T-helper 17 cell (primary cell): ENCODE data around the gene MC1R. TPM values are rescaled to one million over a fixed set of nuclear protein-coding genes. Genes with fewer than 3 reads are reported as not detected.
A peak's percentile ranks its signal among the peaks of the same experiment; 100 is the strongest.

Experiments used
- ATAC-seq: fragments of 150-1000 bp; cut with Tn5 transposase; 2 replicates; pipeline ENCODE4 v1.10.0; 2021; ENCODE audit warnings: mild to moderate bottlenecking, moderate library complexity
- DNase-seq, 3 donors: peaks; one replicate each; pipeline versions ENCODE4 v3.0.0 to v3.0.0-alpha.2; 2020 to 2021
- H3K9me3 ChIP-seq: one replicate; pipeline ENCODE4 v1.7.0; 2013; ENCODE audit warnings: low read length, mild to moderate bottlenecking; ENCODE audit not compliant: control insufficient read depth, poor library complexity, severe bottlenecking
- H3K27ac Mint-ChIP-seq: one replicate; pipeline ENCODE4 v1.8.0; 2022; ENCODE audit warnings: mild to moderate bottlenecking, moderate library complexity, mixed read lengths
- H3K27me3 Mint-ChIP-seq: one replicate; pipeline ENCODE4 v1.8.0; 2022; ENCODE audit warnings: mixed read lengths
- H3K36me3 Mint-ChIP-seq: one replicate; pipeline ENCODE4 v1.8.0; 2022; ENCODE audit warnings: low read depth, mixed read lengths
- H3K4me1 Mint-ChIP-seq: one replicate; pipeline ENCODE4 v1.8.0; 2022; ENCODE audit warnings: mild to moderate bottlenecking, mixed read lengths
- H3K4me3 Mint-ChIP-seq: one replicate; pipeline ENCODE4 v1.8.0; 2022; ENCODE audit warnings: mild to moderate bottlenecking, moderate library complexity, mixed read lengths
- total RNA-seq, 4 donors: library from RNA in 2 of 4; stranded (reverse) in 2 of 4; gene quantifications; one replicate each; pipeline ENCODE4 v1.2.3 and lab custom pipeline; 2022 to 2026

Gene MC1R
- total RNA-seq, 2 donors from 2014 or later, result 10.1 to 13.8 TPM

- H3K27ac Mint-ChIP-seq, result no peak overlapping the region
- ATAC-seq (no peak), DNase-seq (no peak)
- H3K27me3 Mint-ChIP-seq, result no peaks in the 10 kb centered on the region
- no peak overlapping the region for H3K4me3 Mint-ChIP-seq
- H3K9me3 ChIP-seq, result no peaks in the 10 kb centered on the region
- H3K36me3 Mint-ChIP-seq, result peaks cover 7% of the 10 kb centered on the region
- peaks cover 17% of the 10 kb centered on the region for H3K4me1 Mint-ChIP-seq
Observed at GRCh38 chr16:89887243-89887642, 31.4 kb upstream of the MC1R start.

GRCh38 chr16:89890200-89890599, 28.5 kb upstream of the MC1R start:
- H3K27me3 Mint-ChIP-seq, result no peaks in the 10 kb centered on the region
- no peaks in the 10 kb centered on the region for H3K9me3 ChIP-seq
- H3K4me1 Mint-ChIP-seq, result peaks cover 7% of the 10 kb centered on the region
- H3K36me3 Mint-ChIP-seq, result peaks cover 1% of the 10 kb centered on the region
- no peak overlapping the region for H3K4me3 Mint-ChIP-seq
- peak overlapping the region; percentile 24 for H3K27ac Mint-ChIP-seq
- DNase-seq, result no peak
- ATAC-seq, result no peak

DNA sequence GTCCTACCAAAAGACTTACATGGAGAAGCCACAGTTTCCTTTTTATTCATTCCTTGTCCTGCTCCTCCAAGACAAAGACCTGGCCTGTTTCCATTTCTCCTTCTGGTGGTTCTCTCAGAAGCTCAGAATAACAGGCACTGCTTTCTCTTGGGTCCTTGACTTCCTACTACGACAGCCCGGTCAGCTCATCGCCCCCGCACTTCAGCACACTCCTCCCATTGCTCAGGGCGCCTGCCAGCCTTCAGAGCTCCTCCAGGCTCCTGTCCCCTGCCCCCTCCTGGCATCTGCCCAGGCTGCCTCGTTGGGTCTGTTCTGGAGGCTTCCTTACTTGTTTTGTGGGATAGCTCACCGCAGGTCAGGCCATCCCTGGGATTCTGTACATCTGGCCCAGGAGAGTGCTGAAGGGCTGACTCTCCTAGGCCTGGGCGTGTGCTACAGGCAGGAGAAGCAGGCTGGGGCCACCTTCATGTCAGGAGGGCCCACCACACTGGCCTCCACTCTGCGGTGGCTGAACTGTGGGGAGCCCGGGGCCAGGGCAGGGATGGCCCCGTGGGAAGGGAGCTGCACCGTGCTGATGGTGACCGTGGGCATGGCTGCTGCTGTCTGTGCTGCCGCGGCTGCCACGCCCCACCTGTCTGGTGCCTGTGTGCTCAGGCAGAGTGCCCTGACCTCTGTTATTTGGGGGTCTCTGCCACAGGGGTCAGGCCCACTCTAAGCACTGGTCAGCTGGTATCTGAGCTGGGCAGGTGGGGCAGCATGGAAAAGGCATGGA, 27.6 kb upstream of the MC1R start:
- Mint-ChIP-seq H3K4me1 (peaks cover 4% of the 10 kb centered on the region), H3K27me3 (no peaks in the 10 kb centered on the region), H3K4me3 (no peak overlapping the region), H3K36me3 (no peaks in the 10 kb centered on the region), H3K27ac (no peak overlapping the region)
- H3K9me3 ChIP-seq, result no peaks in the 10 kb centered on the region
- ATAC-seq (no peak), DNase-seq (no peak)

DNA sequence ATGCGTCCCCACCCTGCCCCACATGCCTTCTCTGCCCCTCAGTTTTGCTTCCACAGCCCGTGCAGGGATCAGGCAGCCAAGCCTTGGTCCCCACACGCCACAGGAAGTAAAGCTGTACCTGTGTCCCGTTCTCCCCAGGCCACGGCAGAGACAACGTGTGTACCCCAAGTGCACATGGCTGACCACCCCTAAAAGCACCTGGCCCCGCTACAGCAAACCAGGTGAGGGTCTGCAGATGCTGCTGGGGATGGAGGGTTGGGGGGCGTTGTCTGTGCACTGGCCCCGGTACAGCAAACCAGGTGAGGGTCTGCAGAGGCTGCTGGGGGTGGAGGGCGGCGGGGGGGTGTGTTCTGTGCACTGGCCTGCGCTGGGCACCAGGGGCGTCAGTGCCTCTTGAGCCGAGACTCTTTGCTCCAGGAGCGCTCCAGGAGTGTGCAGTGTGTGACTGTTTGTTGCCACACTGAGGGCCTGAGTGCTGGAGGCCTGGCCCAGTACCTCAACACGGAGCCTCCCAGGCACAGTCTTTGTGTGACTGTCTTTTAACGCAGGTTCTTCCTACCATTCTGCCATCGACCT, 26.5 kb upstream of the MC1R start:
- H3K36me3 Mint-ChIP-seq, result no peaks in the 10 kb centered on the region
- ATAC-seq, result no peak

GRCh38 chr16:89892635-89893034, 26.0 kb upstream of the MC1R start:
- H3K36me3 Mint-ChIP-seq, result no peaks in the 10 kb centered on the region
- no peak for DNase-seq
- peaks cover 4% of the 10 kb centered on the region for H3K4me1 Mint-ChIP-seq
- peak overlapping the region; percentile 34 for H3K27ac Mint-ChIP-seq
- no peak for ATAC-seq
- no peak overlapping the region for H3K4me3 Mint-ChIP-seq
- H3K9me3 ChIP-seq, result no peaks in the 10 kb centered on the region
- H3K27me3 Mint-ChIP-seq, result no peaks in the 10 kb centered on the region

More for the DNA sequence above, 26.5 kb upstream of the MC1R start:
- Mint-ChIP-seq H3K4me3 (no peak overlapping the region), H3K4me1 (peaks cover 4% of the 10 kb centered on the region), H3K27ac (peak overlapping the region; percentile 34), H3K27me3 (no peaks in the 10 kb centered on the region)
- no peak for DNase-seq
- no peaks in the 10 kb centered on the region for H3K9me3 ChIP-seq

DNA sequence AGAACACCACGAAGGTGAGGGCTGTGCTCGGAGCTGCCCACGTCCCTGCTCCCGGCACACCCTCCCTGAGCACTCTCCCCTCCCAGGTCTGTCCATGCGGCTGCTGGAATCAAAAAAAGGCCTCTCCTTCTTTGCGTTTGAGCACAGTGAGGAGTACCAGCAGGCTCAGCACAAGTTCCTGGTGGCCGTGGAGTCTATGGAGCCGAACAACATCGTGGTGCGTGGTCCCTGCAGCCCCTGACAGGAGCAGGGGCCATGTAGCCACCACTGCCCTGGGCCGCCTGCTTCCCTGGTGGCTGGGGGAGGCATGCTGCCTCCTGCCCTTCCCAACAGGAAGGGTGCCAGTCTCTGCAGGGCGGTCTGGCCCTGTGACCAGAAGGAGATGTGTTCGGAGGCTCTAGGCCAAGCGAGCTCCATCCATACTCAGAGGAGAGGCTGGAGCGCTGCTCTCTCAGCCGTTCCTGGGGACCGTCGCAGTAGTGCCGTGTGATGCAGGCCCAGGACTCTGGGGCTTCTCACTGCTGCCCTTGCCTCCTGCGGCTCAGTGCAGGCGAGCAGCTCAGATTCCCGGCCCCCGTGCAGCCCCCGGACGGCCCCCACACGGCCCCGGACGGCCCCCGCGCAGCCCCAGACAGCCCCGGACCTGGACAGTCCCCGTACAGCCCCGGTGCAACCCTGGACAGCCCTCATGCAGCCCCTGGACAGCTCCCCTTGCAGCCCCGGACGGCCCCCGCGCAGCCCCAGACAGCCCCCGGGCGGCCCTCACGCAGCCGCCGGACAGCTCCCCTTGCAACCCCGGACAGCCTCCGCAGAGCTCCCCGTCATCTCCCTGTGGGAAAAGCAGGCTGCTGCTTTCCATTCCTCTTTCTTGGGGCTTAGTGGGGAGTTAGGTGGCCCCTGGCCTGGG, 24.8 kb upstream of the MC1R start:
- peak overlapping the region; percentile 52 for H3K4me3 Mint-ChIP-seq
- DNase-seq (no peak), ATAC-seq (peak; percentile 17)
- no peaks in the 10 kb centered on the region for H3K9me3 ChIP-seq
- no peaks in the 10 kb centered on the region for H3K27me3 Mint-ChIP-seq
- H3K4me1 Mint-ChIP-seq, result peaks cover 7% of the 10 kb centered on the region
- peaks cover 2% of the 10 kb centered on the region for H3K36me3 Mint-ChIP-seq
- no peak overlapping the region for H3K27ac Mint-ChIP-seq

DNA sequence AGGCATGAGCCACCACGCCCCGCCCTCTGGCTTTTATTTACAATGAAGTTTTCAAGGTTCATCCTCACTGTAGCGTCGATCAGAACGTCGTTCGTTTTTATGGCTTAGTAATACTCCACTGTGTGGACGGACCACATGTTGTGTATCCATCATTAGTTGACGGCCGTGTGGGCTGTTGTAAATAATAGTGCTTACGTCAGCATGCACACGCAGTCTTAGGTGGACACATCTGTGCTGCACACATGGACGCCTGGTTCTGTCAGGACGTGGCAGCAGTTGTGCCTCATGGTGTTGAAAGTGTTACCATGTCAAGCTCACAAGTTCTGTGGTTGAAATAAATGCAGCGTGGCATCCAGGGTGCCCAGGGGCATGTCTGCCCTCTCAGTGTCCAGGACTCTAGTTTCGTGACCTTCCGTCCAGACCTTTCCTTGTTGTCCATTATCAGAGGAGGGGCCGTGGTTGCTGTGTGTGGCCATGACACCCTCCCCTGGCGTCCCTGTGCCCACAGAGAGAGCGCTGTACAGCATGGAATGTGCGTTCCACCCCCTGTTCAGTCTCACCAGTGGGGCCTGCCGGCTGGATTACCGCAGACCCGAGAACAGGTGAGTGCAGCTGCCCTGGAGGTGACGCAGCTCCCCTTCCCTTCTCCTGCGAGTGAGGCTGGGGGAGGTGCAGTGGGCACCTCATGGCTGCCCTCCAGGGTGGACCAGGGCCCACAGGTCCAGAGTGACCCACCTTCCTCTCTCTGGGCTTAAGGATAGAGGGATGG, 23.0 kb upstream of the MC1R start:
- no peak overlapping the region for H3K27ac Mint-ChIP-seq
- no peaks in the 10 kb centered on the region for H3K9me3 ChIP-seq
- H3K4me3 Mint-ChIP-seq, result no peak overlapping the region
- H3K4me1 Mint-ChIP-seq, result peaks cover 11% of the 10 kb centered on the region
- ATAC-seq, result no peak
- no peak for DNase-seq
- H3K27me3 Mint-ChIP-seq, result no peaks in the 10 kb centered on the region
- peaks cover 4% of the 10 kb centered on the region for H3K36me3 Mint-ChIP-seq

- H3K27ac Mint-ChIP-seq, result peak overlapping the region; percentile 34
- H3K36me3 Mint-ChIP-seq, result peaks cover 4% of the 10 kb centered on the region
- H3K4me3 Mint-ChIP-seq, result no peak overlapping the region
- DNase-seq, result no peak
- H3K9me3 ChIP-seq, result no peaks in the 10 kb centered on the region
- ATAC-seq, result no peak
- no peaks in the 10 kb centered on the region for H3K27me3 Mint-ChIP-seq
- peaks cover 8% of the 10 kb centered on the region for H3K4me1 Mint-ChIP-seq
Observed at GRCh38 chr16:89897204-89897603, 21.5 kb upstream of the MC1R start.

GRCh38 chr16:89898201-89898967, 20.3 kb upstream of the MC1R start:
- Mint-ChIP-seq H3K27me3 (no peaks in the 10 kb centered on the region), H3K4me1 (peaks cover 8% of the 10 kb centered on the region), H3K27ac (peak overlapping the region; percentile 34), H3K36me3 (peaks cover 4% of the 10 kb centered on the region), H3K4me3 (peak overlapping the region; percentile 3)
- no peak for ATAC-seq
- H3K9me3 ChIP-seq, result no peaks in the 10 kb centered on the region
- DNase-seq, result no peak

DNA sequence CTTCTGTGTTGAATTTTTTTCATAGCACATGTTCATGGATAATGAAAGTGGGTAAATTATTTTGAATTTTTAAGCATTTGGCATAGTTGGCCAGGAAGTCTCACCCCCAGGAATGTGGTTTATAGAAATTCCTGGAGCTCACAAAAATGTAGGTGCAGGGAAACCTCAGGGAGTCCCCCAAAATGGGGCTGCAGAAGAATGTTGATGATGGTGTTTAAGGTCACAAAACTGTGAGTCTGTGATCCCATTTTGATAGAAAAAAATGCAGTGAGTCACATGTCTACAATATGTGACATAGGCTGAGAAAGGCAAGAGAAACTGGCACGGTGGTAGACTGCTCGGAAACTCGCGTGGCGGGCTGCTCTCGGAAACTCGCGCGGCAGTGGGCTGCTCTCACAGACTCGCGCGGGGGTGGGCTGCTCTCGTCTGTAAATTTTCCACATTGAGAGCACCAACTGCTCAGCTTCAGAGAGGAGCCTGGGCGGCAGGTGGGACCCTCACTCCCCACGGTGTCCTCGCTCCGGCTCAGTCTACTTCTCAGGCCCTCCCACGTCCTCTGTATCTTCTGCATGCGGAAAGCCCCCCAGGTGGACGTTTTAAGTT, 18.7 kb upstream of the MC1R start:
- peaks cover 7% of the 10 kb centered on the region for H3K4me1 Mint-ChIP-seq
- DNase-seq (no peak), ATAC-seq (no peak)
- peaks cover 4% of the 10 kb centered on the region for H3K36me3 Mint-ChIP-seq
- no peaks in the 10 kb centered on the region for H3K9me3 ChIP-seq
- H3K27me3 Mint-ChIP-seq, result no peaks in the 10 kb centered on the region
- no peak overlapping the region for H3K4me3 Mint-ChIP-seq
- peak overlapping the region; percentile 8 for H3K27ac Mint-ChIP-seq

DNA sequence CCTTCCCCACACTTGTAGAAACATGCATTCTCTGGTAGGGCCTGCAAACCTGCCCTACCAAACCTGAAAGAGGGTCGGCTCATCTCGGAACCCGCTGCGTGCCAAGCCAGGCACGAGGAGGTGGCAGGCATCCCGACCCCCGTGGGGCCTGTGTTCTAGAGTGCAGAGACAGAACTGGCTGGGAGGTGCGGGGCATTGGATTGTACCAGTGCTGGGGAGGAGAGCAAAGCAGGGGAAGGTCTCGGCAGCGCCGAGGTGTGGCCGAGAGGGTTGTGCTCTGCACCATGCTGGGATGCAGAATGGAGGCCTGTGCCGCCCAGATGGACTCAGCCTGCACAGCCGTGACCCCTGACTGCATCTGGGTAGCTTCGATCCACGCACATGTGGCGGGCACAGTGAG, 17.8 kb upstream of the MC1R start:
- peaks cover 4% of the 10 kb centered on the region for H3K36me3 Mint-ChIP-seq
- H3K9me3 ChIP-seq, result no peaks in the 10 kb centered on the region
- DNase-seq (no peak), ATAC-seq (no peak)
- no peak overlapping the region for H3K27ac Mint-ChIP-seq
- no peak overlapping the region for H3K4me3 Mint-ChIP-seq
- H3K4me1 Mint-ChIP-seq, result peaks cover 6% of the 10 kb centered on the region
- no peaks in the 10 kb centered on the region for H3K27me3 Mint-ChIP-seq

- H3K4me3 Mint-ChIP-seq, result no peak overlapping the region
- H3K36me3 Mint-ChIP-seq, result peaks cover 4% of the 10 kb centered on the region
- no peak for DNase-seq
- H3K27me3 Mint-ChIP-seq, result no peaks in the 10 kb centered on the region
- H3K27ac Mint-ChIP-seq, result peak overlapping the region; percentile 43
- H3K4me1 Mint-ChIP-seq, result peaks cover 6% of the 10 kb centered on the region
- ATAC-seq, result no peak
- H3K9me3 ChIP-seq, result no peaks in the 10 kb centered on the region
Observed at GRCh38 chr16:89902980-89903379, 15.7 kb upstream of the MC1R start.
